ENCODE results near the gene RETSAT. TPM values are rescaled to one million over a fixed set of nuclear protein-coding genes. Genes with fewer than 3 reads are reported as not detected.
"Not testable (repeated sequence)": the region's sequence is repeated elsewhere in the genome, so short reads cannot be mapped to it uniquely, and the experiment has no call there.

Gene RETSAT
- total and polyA plus RNA-seq, 7 donors = 26.5 to 112 (median 36.5) TPM

DNA sequence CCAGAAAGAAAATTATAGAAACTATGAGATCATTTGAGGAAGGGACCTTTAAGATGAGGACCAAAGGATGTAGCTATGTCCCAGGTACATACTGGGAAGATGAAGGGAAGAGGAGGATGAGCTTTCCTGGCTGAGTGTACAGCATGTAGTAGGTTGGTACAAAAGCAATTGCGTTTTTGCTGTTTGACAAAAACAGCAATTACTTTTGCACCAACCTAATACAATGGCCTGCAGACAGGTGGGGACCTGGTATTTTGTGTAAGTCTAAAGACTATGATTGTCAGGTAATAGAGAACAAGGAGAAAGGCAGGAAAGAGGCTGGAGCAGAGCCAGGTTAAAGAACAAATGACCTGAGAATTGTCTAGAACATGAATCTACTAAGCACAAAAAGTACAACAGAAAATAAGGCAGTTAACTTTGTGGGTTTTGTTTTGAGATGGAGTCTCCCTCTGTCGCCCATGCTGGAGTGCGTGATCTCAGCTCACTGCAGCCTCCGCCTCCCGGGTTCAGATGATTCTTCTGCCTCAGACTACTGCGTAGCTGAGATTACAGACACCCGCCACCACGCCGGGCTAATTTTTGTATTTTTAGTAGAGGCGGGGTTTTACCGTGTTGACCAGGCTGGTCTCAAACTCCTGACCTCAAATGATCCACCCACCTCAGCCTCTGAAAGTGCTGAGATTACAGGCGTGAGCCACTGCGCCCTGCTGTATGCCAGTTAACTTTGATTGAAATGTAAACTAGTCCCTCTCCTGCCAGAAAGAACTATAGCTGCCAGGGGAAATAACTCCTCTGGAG lies 23.3 kb downstream of the RETSAT start:
- H3K4me1 ChIP-seq = peaks cover 0 to 14% (median 13%) of the 10 kb centered on the region in 4 donors
- H3K27me3 ChIP-seq = no peaks in the 10 kb centered on the region
- H3K9me3 ChIP-seq = no peaks in the 10 kb centered on the region
- intact Hi-C loops (cut with DNase I) = no loop called here
- 75 to 80% methylated on average over 13 of the region's 13 CpGs for WGBS, 2 donors
- no peak overlapping the region for H3K27ac ChIP-seq
- no peak overlapping the region for H3K4me3 ChIP-seq
- peaks cover 0 to 5% (median 0%) of the 10 kb centered on the region in 4 donors for H3K36me3 ChIP-seq
- TF ChIP-seq, protein P1, sequence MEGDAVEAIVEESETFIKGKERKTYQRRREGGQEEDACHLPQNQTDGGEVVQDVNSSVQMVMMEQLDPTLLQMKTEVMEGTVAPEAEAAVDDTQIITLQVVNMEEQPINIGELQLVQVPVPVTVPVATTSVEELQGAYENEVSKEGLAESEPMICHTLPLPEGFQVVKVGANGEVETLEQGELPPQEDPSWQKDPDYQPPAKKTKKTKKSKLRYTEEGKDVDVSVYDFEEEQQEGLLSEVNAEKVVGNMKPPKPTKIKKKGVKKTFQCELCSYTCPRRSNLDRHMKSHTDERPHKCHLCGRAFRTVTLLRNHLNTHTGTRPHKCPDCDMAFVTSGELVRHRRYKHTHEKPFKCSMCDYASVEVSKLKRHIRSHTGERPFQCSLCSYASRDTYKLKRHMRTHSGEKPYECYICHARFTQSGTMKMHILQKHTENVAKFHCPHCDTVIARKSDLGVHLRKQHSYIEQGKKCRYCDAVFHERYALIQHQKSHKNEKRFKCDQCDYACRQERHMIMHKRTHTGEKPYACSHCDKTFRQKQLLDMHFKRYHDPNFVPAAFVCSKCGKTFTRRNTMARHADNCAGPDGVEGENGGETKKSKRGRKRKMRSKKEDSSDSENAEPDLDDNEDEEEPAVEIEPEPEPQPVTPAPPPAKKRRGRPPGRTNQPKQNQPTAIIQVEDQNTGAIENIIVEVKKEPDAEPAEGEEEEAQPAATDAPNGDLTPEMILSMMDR (IDR thresholded peaks at IDR 0.05) = no peak
- no peak for TF ChIP-seq POLR2A (IDR thresholded peaks at IDR 0.05)
- DNase-seq = no peak

DNA sequence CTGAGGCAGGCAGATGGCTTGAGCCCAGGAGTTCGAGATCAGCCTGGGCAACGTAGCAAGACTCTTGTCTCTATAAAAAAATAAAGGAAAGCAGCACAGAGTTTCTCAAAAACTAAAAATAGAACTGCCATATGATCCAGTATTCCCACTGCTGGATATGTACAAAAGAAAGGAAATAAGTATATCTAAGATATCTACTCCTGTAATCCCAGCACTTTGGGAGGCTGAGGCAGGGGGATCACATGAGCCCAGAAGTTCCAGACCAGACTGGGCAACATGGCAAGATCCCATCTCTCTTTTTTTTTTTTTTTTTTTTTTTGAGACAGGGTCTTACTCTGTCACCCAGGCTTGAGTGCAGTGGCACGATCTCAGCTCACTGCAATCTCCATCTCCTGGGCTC lies 24.6 kb downstream of the RETSAT start:
- peaks cover 0 to 27% (median 27%) of the 10 kb centered on the region in 4 donors for H3K4me1 ChIP-seq
- intact Hi-C loops (cut with DNase I); H3K27ac ChIP-seq; H3K9me3 ChIP-seq; H3K27me3 ChIP-seq; H3K4me3 ChIP-seq; DNase-seq: not testable (repeated sequence)
- whole genome bisulfite sequencing, 2 donors = 88 to 94% methylated on average over 3 of the region's 3 CpGs
- peaks cover 0 to 10% (median 0%) of the 10 kb centered on the region in 4 donors for H3K36me3 ChIP-seq

DNA sequence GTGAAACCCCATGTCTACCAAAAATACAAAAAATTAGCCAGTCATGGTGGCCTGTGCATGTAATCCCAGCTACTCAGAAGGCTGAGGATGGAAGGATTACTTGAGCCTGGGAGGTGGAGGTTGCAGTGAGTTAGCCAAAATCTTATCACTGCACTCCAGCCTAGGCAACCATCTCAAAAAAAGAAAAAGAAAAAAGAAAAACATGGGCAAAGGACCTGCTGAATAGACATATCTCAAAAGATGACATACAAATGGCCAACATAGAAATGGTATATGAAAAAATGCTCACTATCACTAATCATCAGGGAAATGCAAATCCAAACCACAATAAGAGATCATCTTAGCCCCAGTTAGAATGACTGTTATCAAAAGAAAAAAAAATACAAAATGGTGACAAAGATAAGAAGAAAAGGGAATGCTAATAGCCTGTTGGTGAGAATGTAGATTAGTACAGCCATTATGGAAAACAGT lies 25.1 kb downstream of the RETSAT start:
- TF ChIP-seq POLR2AphosphoS5 (IDR thresholded peaks at IDR 0.05) = no peak
- TF ChIP-seq POLR2A (IDR thresholded peaks at IDR 0.05) = no peak
- peaks cover 0 to 15% (median 3%) of the 10 kb centered on the region in 4 donors for H3K36me3 ChIP-seq
- no peaks in the 10 kb centered on the region for H3K27me3 ChIP-seq
- intact Hi-C loops (cut with DNase I) = no loop called here
- no peak overlapping the region for H3K4me3 ChIP-seq
- no peak for DNase-seq
- peaks cover 0 to 32% (median 31%) of the 10 kb centered on the region in 4 donors for H3K4me1 ChIP-seq
- no peaks in the 10 kb centered on the region for H3K9me3 ChIP-seq
- H3K27ac ChIP-seq = no peak overlapping the region

DNA sequence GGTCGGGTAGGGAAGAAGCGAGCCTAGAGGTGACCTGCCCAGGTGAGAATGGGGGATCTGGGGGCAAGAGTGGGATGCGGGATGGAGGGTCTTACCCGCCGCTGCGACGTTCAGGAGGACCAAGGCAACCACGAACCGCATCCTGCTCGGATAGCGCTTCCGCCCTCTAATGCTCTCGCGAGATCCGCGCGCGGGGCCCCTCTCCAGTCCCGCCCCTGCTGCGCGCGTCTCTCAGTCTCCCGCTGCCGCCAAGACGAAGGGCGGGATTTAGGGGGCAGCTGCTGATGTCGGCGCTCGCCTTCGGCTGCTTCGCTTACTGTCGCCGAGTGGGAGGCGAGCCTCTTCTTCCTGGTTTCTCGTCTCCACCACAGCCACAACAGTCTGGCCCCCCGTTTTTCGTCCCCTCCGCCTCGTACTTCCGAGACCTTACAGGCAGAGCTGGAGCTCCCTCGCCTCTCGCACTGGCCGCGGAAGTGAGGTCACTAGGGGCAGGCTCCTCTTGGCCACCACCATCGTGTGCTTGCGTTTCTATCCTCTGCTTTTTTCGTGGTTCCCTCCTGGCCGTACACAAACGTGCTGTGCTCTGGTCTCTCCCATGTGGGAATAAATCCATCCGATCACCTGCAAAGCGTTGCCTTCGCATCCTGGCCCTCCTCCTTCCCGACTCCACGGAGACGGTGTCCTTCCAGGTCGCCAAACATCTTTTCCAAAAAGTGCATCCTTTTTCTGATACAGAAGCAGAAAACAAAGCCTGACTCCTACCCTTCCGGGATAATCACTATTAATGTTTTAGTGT lies 26.3 kb downstream of the RETSAT start, which contains the start of gene TGOLN2:
TGOLN2 (minus strand) TSS at position 168 of the 796 bp plus-strand sequence; CDS start at position 141, 27 bp downstream.
- peaks cover under 1 to 27% (median 14%) of the 10 kb centered on the region in 4 donors for H3K36me3 ChIP-seq
- peak; percentile 96 for DNase-seq
- peak within 1 kb of the TSS; percentile 90 to 97 (median 94) for H3K27ac ChIP-seq
- peaks cover 0 to 42% (median 42%) of the 10 kb centered on the region in 4 donors for H3K4me1 ChIP-seq
- H3K4me3 ChIP-seq = peak within 1 kb of the TSS; percentile 70 to 86 (median 71)
- 0% methylated on average over 57 of the region's 57 CpGs for WGBS, 2 donors
- TF ChIP-seq POLR2A (IDR thresholded peaks at IDR 0.05) = peak; percentile 99
- TF ChIP-seq, protein P1 (IDR thresholded peaks at IDR 0.05) = peak in 1 of 4 experiments; percentile 15
- TF ChIP-seq EP300 (IDR thresholded peaks at IDR 0.05) = no peak
- peak; percentile 98 to 100 (median 100) for TF ChIP-seq POLR2AphosphoS5 (IDR thresholded peaks at IDR 0.05)
- no peaks in the 10 kb centered on the region for H3K27me3 ChIP-seq
- intact Hi-C loops (cut with DNase I) = loop anchor here (1.0 kb wide), 1 partner anchor 23 kb away; no protein-coding TSS in a partner anchor
- H3K9me3 ChIP-seq = no peaks in the 10 kb centered on the region

DNA sequence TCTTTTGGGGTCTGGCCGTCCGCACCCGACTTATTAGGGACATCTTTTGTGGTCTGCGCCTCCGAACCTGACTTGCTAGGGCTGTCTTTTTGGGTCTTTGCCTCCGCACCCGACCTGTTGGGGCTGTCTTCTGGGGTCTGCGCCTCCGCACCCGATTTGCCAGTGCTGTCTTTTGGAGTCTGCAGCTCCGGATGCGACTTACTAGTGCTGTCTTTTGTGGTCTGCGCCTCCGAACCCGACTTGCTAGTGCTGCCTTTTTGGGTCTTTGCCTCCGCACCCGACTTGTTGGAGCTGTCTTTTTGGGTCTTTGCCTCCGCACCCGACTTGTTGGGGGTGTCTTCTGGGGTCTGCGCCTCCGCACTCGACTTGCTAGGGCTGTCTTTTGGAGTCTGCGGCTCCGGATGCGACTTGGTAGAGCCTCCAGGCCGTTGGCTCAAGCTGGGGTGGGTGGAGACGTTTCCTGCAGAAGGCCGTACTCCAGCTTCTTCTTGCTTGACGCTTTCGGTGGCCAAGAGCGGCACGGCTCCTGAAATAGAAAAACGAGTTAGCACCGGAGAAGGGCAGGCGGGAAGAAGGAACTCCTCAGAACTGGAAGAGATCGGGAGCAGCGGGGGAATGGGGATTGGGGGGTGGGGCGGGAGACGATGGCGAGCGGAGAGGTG lies 27.0 kb downstream of the RETSAT start:
- peaks cover 8 to 34% (median 21%) of the 10 kb centered on the region in 4 donors for H3K36me3 ChIP-seq
- H3K27ac ChIP-seq = peak overlapping the region; percentile 90 to 97 (median 94)
- H3K9me3 ChIP-seq = no peaks in the 10 kb centered on the region
- WGBS, 2 donors = 2 to 3% methylated on average over 41 of the region's 41 CpGs
- TF ChIP-seq, protein P1 (IDR thresholded peaks at IDR 0.05) = no peak
- TF ChIP-seq EP300 (IDR thresholded peaks at IDR 0.05) (no peak), POLR2A (IDR thresholded peaks at IDR 0.05) (no peak), POLR2AphosphoS5 (IDR thresholded peaks at IDR 0.05) (no peak)
- DNase-seq = peak; percentile 80
- H3K4me3 ChIP-seq = peak overlapping the region; percentile 70 to 86 (median 71)
- H3K27me3 ChIP-seq = no peaks in the 10 kb centered on the region
- intact Hi-C loops (cut with DNase I) = no loop called here
- H3K4me1 ChIP-seq = peaks cover 0 to 50% (median 45%) of the 10 kb centered on the region in 4 donors

Measured in sigmoid colon (tissue), 7 donors.